HG03097 (cell line): Measurements from ENCODE around the gene CDC14A.
"Not testable (repeated sequence)": the region's sequence is repeated elsewhere in the genome, so short reads cannot be mapped to it uniquely, and the experiment has no call there.

ENCODE experiments used
- ATAC-seq: cut with Tn5 transposase; IDR thresholded peaks from one replicate; pipeline ENCODE4 v1.9.1; 2021; ENCODE audit not compliant: unreplicated experiment, low FRiP score

The CDC14A gene

DNA sequence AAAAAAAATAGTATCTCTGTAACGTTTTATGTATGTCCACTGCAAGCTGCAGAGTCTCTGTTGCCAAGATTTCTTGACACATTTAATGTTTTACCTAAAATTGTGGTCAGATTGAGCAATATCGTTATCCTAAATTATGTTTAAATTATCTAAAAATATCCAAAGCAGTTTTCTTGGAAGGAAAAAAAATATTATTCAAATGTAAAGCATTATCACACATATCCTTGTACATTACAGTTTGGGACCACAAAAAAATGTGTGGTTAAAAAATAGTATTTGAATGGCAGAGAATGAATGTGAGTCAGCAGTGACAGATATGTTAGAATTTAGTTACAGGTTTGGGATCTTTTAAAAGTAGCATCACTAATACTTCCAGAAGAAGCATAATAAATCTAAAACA lies 21.2 kb upstream of the CDC14A start:
- not testable (repeated sequence) for ATAC-seq

DNA sequence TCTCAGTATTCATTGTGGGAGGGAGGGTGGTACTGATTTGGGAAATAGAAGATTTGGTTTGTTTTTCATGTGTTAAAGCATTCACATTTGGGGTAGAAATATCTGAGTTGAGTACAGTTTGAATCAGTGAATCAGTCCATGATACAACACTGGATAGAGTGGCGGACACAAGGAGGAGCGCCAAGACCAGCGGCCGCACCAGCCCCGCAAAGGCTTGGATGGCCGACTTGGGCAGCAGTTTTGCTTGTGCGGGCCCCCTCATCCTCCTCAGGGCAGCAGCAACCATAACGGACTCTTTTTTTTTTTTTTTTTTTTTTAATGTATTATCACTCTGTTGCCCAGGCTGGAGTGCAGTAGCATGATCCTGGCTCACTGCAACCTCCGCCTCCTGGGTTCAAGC lies 20.0 kb upstream of the CDC14A start:
- no peak for ATAC-seq

GRCh38 chr1:100335436-100335835 lies 16.9 kb upstream of the CDC14A start:
- no peak for ATAC-seq

GRCh38 chr1:100337878-100338277 lies 14.4 kb upstream of the CDC14A start:
- ATAC-seq, result not testable (repeated sequence)

DNA sequence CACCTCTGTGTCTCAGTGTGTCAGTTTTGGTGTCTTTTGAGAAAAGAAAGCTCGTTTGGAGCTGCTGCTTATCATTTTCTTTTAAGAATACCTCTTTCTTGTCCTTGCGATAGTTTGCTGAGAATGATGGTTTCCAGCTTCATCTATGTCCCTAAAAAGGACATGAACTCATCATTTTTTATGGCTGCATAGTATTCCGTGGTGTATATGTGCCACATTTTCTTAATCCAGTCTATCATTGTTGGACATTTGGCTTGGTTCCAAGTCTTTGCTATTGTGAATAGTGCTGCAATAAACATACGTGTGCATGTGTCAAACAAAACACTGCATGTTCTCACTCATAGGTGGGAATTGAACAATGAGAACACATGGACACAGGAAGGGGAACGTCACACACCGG lies 12.6 kb upstream of the CDC14A start:
- not testable (repeated sequence) for ATAC-seq

DNA sequence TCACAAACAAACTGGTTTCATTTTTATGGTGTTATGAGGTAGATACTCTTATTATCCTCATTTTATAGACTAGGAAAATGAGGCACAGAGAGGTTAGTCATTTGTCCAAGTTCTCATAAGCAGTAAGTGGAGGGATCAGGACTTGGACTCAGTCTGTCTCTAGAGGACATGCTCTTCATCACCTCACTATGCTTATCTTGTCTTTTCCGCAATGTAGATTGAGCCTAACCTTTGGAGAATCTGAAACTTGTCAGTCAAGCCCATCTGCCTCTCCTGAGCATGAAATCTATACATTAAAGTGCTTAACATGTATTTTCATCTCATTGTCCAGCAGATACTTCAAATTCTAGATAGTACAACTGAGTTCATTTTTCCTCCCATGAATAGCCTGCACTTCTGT lies 11.8 kb upstream of the CDC14A start:
- ATAC-seq, result no peak

GRCh38 chr1:100342348-100342747 lies 10.0 kb upstream of the CDC14A start:
- no peak for ATAC-seq

GRCh38 chr1:100343897-100344296 lies 8.4 kb upstream of the CDC14A start:
- no peak for ATAC-seq

DNA sequence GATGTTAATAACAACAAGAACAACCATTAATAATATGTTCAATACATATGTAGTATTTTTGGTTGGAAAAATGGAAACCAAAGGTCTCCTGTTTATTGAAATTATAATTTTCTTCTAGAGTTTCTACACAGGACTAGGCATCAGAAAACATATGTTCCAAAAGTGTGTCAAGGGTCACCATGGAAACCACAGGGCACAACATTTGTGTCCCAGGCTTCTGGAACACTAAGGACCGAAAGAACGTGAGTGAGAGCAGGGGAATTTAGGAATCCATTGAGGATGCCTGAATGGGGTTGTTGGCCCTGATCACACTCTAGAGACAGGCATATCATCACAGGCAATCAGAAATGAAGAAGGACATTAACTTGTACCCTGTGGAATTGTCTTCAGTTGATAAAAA lies 7.5 kb upstream of the CDC14A start:
- no peak for ATAC-seq

- ATAC-seq, result no peak
These were observed 5.9 kb upstream of the CDC14A start for GRCh38 chr1:100346387-100346786.

DNA sequence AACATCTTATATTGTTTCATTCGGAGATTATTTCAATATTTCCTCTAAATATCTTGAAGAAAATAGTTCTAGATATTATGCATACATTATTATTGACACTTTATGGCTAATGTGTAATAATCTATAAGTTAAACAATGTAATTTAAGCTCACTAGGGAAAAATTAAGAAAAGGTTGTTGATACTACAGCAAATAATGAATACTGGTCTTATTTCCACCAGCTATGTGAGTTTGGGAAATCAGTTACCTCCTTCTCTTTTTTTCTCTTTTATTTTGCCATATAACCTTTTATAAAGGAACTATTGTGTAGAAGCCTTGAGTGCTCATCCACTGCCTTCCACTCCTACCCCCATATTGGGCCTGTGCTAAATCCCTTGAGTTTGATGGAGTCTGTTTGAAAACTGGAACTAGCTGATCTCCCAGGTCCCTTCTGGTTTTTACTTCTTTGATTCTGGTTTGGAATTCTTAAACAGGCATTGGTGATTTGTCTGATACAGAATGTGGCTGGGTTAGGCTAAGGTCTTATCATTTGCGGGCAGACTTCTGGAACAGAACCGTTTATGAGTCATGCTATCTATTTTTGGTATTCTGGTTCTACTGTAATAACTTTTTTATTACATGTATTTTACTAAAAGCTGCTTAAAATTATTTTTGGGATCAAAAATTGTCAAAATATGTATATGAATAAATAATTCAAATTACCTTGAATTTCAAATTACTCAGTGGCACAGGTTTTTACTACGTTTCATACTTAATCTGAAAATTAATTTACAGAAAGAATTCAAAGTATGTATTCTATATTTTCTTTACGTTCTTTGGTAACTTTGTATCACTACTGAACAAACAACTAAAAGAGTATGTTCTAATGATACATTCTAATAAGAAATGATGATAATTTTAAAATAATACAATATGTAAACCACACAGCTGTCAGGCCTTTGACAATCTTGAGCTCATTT lies 5.0 kb upstream of the CDC14A start:
- no peak for ATAC-seq

- ATAC-seq, result no peak
These were observed 3.7 kb upstream of the CDC14A start for GRCh38 chr1:100348549-100349144.

DNA sequence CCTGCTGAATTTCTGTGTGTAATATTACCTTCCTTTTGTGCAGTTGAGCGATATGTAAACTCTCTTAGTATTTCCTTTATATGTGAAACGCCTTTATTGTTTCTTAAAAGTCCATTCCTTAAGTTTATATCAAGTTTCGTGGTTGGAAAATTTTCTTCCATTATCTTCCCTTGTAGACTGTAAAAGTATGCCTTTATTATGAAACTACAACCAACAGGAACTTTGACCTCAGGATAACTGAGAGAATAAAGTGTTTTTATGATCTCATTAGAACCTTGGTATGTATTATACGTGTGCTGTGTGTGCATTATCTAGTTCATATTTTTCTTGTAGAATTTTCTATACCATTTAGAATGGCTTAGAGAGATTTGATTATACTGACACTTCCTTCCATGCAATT lies 3.1 kb upstream of the CDC14A start:
- no peak for ATAC-seq

GRCh38 chr1:100350787-100351094 lies 1.6 kb upstream of the CDC14A start:
- no peak for ATAC-seq

DNA sequence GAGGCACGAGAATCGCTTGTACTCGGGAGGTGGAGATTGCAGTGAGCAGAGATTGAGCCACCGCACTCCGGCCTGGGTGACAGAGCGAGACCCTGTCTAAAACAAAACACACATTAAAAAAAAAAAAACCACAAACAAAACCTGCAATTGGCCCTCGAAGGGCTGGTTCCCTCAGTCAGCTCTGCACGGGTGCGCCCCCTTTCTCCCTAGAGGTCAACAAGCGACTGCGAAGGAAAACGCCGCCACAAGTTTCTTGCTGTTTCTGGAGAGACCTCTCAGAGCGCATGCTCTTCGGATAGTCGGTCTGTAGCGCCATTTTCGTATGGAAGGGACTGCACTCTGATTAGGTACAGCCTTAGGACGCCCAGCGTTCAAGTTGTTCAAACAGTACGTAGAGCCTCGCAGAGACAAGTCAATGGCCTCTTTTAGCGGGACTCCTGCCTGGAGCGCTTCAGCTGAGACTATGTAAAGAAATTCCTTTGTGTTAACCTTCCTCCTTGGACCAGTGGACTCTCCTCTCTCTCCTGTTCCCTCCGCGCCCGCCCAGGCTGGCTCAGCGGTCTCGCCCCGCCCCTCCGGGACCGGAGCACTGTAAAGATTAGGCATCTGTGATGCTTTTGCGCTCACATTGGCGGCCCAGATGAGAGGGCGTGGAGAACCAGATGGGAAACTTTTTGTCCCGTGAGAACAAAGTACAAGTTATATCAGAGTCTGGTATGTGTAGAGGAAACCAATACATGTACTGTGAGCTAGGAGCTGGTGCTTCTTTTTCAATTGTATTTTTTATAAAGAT lies 1.0 kb upstream of the CDC14A start:
- ATAC-seq, result peak; percentile 51

GRCh38 chr1:100353071-100353801 lies 930 bp downstream of the CDC14A start:
- no peak for ATAC-seq

DNA sequence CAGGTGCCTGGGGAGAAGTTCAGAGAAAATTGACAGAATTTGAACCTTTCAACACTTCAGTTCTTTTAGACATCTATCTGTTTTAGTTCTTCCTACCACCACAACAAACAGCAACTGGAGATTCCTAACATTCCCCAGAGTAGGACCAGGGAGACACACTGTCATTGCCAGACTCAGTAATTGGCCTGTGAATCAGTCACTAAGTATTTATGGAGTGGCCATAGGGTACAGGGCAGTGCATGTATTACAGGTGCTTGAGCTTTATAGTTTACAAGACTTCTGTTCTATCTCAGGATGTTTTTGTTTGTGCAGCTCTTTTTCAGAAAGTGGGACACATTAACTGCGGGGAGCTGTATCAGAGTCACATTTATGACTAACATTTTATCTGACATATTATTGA lies 1.7 kb downstream of the CDC14A start:
- ATAC-seq, result no peak

GRCh38 chr1:100354971-100355394 lies 2.7 kb downstream of the CDC14A start:
- no peak for ATAC-seq

DNA sequence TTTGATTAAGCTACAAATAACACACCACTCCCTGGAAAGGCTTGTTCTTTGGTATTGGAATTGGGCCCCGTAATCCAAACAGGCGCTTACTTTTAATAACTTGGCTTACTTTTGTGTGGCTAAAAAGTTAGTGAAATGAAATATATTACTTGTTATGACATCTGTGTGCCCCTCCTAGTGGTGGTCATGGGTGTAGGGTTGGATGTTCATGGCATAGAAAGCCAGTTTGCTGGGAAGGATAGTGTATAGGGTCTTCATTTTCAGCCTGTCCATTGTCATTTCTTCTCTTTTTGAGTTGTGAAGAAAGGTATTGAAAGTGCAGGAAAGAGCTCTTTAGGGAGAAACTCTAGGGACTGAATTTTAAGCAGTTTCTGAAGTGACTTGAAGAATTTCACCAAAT lies 5.9 kb downstream of the CDC14A start:
- ATAC-seq, result no peak

DNA sequence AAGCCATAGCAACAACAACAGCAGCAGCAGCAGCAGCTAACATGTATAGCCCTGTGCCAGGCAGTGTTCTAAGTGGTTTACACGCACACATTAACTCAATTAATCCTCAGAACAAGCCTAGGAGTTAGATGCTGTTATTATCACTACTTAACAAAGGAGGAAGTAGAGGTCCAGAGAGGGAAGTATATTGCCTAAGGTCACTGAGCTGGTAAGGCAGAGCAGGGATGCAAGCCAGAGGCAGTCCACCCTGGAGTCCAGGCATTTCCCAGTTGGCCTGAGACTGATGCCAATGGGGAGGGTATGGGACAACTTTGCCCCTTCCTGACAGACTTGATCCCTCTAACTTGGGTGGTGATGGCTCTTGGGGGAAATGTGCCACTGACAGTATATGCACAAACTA lies 6.8 kb downstream of the CDC14A start:
- no peak for ATAC-seq
